ENCODE data around the gene HOXB4. TPM values are rescaled to one million over a fixed set of nuclear protein-coding genes. Genes with fewer than 3 reads are reported as not detected.

Gene HOXB4
- total RNA-seq, 1 donor from 2014 or later: 9.0 TPM

GRCh38 chr17:48563867-48564187 lies 14.3 kb downstream of the HOXB4 start:
- intact Hi-C loops (cut with micrococcal nuclease): no loop called here

GRCh38 chr17:48563385-48563838 lies 14.7 kb downstream of the HOXB4 start:
- intact Hi-C loops (cut with micrococcal nuclease): no loop called here

DNA sequence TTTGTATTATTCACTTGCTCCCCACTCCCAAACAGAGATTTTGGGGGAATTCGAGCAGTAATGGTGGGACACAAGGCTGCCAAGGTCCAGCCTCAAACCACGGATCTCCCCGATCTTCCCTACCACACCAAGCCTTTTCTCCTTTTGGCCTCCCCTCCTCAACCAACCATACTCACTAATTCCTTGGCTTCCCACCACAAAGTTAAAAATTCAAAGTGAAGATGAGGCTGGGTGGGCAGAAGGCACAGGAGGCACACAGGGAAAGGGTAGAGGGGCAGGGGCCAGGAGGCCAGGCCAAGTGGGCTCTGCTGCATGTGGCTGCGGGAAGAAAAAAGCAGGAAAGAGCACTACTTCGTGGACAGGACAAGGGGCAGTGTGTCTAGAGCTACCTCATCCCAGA lies 15.2 kb downstream of the HOXB4 start:
- intact Hi-C loops (cut with micrococcal nuclease): no loop called here

GRCh38 chr17:48561884-48562810 lies 16.0 kb downstream of the HOXB4 start:
- intact Hi-C loops (cut with micrococcal nuclease): no loop called here

DNA sequence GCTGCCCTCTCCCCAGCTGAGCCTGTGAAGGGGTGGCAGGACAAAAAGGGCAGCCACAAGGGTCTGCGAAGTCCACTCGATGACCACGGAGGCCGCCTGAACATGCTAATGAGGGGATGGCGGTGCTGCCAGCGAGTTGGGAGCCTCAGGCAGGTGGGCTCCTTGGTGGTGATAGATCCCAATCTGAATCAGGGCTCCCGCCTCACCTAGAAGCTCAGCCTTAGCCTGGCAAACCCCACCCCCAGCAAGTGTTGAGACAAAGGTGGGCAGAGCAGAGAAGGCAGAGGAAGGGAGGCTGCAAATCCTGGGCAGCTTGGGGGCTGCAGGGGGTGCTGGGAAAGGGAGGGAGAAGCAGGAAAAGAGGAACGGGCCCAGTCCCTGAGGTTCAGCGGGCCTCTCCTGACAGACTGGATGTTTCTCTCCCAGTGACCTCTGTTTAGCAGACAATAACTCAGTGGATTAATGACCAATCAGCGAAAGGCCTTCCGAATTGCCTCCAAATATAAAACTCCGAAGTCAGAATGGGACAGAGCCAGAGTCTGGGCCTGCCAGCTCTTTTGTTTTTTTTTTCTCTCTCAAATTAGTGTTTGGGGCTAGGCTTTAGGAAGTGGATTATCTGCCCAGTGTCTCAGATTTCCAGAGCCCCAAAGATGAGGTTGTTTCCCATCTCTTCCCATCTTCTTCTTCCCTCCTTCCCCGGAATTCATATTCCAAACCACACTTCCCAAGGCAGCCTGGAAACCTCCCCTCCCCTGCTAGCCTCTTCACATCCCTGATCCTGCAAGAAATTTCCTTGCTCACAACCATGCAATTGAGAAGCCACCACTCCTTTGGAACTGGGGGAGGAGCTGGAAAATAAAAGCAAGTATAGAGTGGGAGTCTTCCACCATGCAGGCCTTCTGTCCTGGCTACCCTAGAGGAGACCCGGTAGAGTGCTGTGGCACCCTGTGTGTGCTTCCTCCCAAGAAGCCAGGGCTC lies 18.0 kb downstream of the HOXB4 start:
- intact Hi-C loops (cut with micrococcal nuclease): no loop called here

DNA sequence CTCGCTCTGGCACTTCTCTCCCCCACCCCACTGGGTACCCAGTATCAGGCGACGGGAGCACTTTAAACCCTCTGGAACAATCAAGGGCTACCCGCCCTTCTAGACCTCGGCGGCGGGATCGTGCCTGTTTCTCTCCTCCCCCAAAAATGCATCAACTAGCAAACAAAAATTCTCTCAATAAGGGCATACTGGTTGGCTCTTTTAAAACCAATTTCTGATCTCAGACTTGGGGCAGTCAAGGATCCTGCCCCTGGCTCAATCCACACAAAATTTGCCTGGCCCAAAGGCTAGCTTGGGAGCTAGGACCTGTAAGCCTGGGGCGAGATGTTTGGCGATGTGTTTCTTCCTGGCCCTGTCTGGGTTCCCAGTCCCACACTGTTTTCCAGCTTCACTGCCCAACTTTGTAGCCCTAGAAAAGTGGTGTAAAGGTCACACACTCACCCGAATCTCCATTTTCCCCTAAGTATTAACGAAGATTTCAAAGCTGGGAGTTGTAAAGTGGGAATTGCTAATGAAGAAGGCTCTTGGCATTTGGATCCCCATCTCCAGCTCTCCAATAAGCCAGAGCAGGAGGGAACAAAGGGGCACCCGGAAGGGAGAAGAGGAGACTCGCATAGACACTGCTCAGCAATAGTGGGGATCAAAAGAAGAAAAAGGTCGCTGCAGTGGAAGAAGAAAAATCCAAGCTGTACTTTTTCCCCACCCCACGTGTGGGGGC lies 18.9 kb downstream of the HOXB4 start:
- intact Hi-C loops (cut with micrococcal nuclease): no loop called here

- intact Hi-C loops (cut with micrococcal nuclease): no loop called here
Observed at GRCh38 chr17:48558831-48559121, 19.4 kb downstream of the HOXB4 start.

DNA sequence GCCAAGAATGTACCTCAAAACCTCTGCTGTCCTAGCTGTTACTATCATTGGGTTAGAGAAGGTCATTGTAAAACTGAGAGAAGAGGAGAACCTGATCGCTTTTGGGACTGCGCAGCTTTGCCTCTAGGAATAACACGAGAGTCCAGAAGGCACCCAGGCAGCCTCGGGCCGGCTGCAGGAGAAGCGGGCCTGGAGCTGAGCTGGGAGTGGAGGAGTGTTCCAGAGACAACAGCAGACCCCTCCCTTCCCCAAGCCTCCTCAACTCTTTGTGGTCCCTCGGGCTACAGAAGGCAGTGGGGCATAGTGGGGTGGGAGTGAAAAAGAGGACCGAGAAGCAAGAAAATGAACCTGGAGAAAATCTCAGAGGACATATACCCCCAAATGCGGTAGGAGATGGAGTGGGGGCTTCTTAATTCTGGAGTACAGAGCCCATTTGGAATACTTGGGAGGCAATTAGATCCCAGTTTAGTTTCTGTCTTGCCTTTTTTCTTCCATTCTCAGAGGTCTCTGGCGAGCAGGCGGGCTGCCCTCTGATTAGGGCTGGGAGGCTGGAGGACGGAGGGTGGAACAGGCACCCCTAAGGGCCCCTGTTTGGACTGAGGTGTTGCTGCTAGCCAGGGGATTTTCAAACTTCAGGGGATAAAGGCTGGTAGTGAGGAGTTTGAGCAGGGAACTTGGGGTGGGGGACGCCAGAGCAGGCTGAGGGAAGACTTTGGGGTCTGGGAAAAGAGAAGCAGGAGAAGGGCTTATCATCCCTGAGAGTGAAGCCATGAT lies 19.9 kb downstream of the HOXB4 start:
- intact Hi-C loops (cut with micrococcal nuclease): no loop called here

DNA sequence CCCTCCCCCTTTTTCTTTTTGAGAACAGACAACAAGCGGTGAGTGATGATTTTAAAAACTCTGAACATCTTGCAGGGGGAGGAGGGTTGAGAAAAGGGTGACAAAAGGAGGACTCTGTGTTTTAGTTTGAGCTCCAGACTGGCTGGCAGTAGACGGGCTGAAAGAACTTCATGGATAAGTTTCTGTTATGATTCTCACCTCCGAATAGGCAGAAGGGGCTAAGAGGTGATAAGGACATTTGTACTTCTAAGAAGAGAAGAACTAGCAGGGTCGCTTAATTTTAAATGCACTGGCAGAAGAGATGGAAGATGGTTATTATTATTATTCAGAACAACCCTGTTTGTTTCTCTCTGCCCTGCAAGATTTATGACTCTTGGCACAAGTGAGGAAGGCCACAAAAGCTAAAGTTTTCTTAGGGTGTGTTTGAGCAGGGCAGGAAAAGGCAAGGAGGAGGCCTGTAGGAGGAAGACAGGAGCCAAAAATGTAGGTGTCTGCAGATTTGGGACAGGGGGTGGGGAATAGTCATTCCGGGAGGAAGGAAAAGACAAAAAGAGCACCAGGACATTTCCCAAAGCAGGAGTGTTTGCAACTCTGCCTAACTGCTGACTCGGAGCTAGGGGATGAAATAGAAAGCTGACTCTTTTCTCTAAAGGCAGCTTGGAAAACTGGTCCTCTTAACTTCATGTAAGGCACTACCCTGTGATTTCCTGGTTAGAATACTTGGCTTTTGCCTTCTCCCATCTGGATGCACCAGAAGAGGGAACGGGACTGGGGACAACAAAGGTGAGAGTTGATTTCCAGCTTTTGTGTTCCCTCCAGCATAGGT lies 21.4 kb downstream of the HOXB4 start:
- intact Hi-C loops (cut with micrococcal nuclease): no loop called here

DNA sequence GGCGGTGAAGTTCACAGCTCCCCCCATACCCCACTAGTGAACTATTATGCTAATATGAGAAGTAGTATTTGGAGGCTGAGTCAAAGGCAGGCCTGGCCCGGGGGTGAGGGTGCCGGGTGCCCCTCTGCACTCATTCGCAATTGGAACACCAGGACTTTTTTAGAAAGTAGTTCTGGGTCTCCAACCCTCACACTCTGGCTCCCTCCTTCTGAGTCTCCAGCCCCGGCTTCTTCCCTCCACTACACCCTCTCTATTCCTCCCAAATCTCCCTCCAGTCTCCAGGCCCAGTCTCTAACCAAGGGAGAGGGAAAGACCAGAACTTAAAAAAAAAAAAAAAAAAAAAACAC lies 21.9 kb downstream of the HOXB4 start:
- intact Hi-C loops (cut with micrococcal nuclease): no loop called here

DNA sequence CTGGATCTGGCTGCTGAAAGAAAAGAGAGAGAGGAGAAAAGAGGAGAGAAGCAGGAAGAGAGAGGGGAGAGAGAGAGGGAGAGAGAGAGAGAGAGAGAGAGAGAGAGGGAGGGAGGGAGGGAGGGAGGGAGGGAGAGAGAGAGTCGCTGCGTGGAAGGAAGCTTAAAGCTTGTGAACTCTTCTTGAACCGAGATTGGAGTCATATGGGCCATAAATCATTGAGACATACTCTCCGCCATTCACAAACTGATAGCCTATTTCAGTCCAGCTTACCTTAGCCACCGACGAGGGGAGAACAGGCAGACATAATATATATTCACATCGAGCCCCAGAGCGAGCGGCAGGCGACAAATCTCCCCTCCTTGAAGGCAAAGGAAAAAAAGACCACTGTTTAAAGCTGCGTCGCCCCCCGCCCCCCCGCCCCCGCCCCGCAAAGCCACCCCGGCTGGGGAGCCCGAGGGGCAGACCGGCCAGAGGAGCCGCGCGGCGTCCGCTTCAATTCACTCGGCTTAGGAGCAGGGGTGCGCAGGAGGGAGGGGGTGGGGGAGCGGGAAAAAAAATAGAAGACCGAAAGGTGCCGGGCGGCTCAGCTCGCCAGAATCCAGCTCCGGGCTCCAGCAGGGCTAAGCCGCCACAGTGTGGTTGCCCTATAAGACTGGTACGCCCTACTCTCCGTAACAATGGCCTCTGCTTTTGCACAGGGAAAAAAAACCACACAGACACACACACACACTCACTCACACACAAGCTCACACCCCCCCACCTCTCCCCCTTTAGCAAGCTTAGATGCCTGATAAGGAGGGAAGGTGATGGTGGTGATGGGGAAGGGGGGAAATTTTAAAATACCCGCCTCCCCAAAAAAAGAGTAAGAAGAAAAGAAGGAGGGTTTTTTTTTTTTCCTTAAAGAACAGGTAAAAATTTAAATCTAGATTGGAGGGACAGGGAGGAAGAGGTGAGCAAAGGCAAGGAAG lies 22.6 kb downstream of the HOXB4 start:
- intact Hi-C loops (cut with micrococcal nuclease): no loop called here

GRCh38 chr17:48554412-48555257 lies 23.5 kb downstream of the HOXB4 start:
- intact Hi-C loops (cut with micrococcal nuclease): no loop called here

DNA sequence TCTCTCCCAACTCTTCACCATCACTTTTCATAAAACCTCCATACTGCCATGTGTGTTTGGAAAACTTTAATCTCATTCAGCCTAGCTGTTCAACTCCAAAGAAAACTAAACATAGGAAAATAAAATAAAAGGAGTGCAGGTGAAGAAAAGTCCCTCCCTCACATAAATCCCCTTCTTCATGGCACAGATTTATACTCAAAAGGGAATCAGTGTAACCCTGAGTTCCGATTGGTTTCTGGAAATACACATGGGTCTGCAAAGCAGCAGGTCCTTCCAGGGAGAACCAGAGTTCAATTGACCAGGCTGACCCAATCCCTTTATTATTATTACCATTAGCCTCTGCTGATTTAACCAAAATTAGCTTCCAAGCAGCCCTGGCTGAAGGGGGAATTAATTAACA lies 24.3 kb downstream of the HOXB4 start:
- intact Hi-C loops (cut with micrococcal nuclease): no loop called here

DNA sequence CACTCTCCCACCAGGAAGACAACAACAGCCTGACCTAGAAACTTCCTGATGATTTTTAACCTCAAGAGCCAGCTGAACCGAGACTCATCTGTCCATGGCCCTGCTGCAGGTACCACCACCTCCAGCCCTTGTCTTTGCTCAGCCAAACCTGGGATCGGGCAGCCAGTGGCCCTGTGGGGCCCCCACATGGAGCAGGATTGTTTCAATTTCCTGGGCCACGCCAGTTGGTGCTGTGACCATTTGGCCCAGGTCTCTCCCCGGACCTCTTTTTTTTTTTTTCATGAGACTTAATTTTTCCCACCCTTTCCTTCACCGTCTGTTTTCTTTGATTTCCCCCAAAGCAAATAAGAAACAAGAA lies 25.0 kb downstream of the HOXB4 start:
- intact Hi-C loops (cut with micrococcal nuclease): no loop called here

- intact Hi-C loops (cut with micrococcal nuclease): no loop called here
Observed at GRCh38 chr17:48552466-48553189, 25.5 kb downstream of the HOXB4 start.

GRCh38 chr17:48551596-48552465 lies 26.3 kb downstream of the HOXB4 start:
- intact Hi-C loops (cut with micrococcal nuclease): no loop called here

DNA sequence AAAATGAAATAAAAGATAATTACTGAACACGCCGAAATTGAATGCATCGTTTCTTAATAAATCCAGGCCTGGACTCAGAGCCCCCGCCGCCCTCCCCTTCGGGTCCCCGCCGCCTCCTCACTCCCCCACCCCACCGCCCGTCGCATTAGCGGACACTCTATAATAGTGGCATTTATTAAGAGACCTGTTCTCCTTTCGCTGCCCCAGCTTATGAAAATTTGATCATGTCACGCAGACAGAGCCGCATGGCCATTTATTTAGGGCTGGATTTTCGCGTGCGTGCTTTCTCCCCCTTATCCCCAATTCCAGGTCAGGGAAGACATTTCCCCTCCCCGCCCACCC lies 27.0 kb downstream of the HOXB4 start:
- intact Hi-C loops (cut with micrococcal nuclease): no loop called here
